ENCODE results near the gene MTCL3.

GRCh38 chr6:127435626-127436220 lies 83.4 kb downstream of the MTCL3 start:
- no peak for TF ChIP-seq SIN3A (IDR thresholded peaks at IDR 0.05; ENCODE audit: borderline replicate concordance, insufficient read depth, low read depth, low read length)
- no peak for TF ChIP-seq CTCF (IDR thresholded peaks at IDR 0.05)
- no peak for TF ChIP-seq POLR2AphosphoS5 (IDR thresholded peaks at IDR 0.05; ENCODE audit: low read depth, low read length)
- no peak for TF ChIP-seq TCF7L2 (IDR thresholded peaks at IDR 0.05; ENCODE audit: low read depth, low read length)
- no peak for TF ChIP-seq REST (IDR thresholded peaks at IDR 0.05; ENCODE audit: insufficient read depth in 1 of 2, low read depth in 2 of 2, low read length in 1 of 2)
